Glutamatergic neuron (in vitro differentiated cells): Measurements from ENCODE around the gene TXNDC11. TPM values are rescaled to one million over a fixed set of nuclear protein-coding genes. Genes with fewer than 3 reads are reported as not detected.

Experiments used
- DNase-seq: peaks from one replicate; pipeline ENCODE4 v3.0.0; 2022
- H3K27ac Mint-ChIP-seq: one replicate; pipeline ENCODE4 v1.8.0; 2020; ENCODE audit warnings: mild to moderate bottlenecking, mixed read lengths, inconsistent platforms; ENCODE audit not compliant: unreplicated experiment
- H3K27me3 Mint-ChIP-seq: one replicate; pipeline ENCODE4 v1.8.0; 2020; ENCODE audit warnings: mild to moderate bottlenecking, moderate library complexity, mixed read lengths, inconsistent platforms; ENCODE audit not compliant: unreplicated experiment
- H3K36me3 Mint-ChIP-seq: one replicate; pipeline ENCODE4 v1.8.0; 2020; ENCODE audit warnings: mild to moderate bottlenecking, mixed read lengths, inconsistent platforms; ENCODE audit not compliant: unreplicated experiment
- H3K4me1 Mint-ChIP-seq: one replicate; pipeline ENCODE4 v1.8.0; 2020; ENCODE audit warnings: mild to moderate bottlenecking, low read depth, mixed read lengths, inconsistent platforms; ENCODE audit not compliant: unreplicated experiment
- H3K4me3 Mint-ChIP-seq: one replicate; pipeline ENCODE4 v1.8.0; 2020; ENCODE audit warnings: mild to moderate bottlenecking, mixed read lengths, inconsistent platforms; ENCODE audit not compliant: unreplicated experiment
- H3K9me3 Mint-ChIP-seq: one replicate; pipeline ENCODE4 v1.8.0; 2020; ENCODE audit warnings: mild to moderate bottlenecking, moderate library complexity, mixed read lengths, inconsistent platforms; ENCODE audit not compliant: unreplicated experiment
- CTCF ChIP-seq: fragments of 200-600 bp; sonication (generic); IDR thresholded peaks from one replicate; pipeline ENCODE4 v1.5.0; 2021; ENCODE audit not compliant: partially characterized antibody, unreplicated experiment
- total RNA-seq: library from RNA; stranded (reverse); fragmentation: NEBNext Ultra II Directional; extraction: Animal tissue kit (Norgen Biotek cat#: 25700); gene quantifications from one replicate; pipeline ENCODE4 v1.2.1, GENCODE V29; 2021; ENCODE audit not compliant: unreplicated experiment

TXNDC11 gene
- total RNA-seq, 1 donor from 2014 or later = 18.4 TPM

- peaks cover 4% of the 10 kb centered on the region for H3K4me1 Mint-ChIP-seq
- H3K27ac Mint-ChIP-seq = no peak overlapping the region
Observed at GRCh38 chr16:11711662-11712061, 31.0 kb downstream of the TXNDC11 start.

GRCh38 chr16:11708421-11708820, 34.2 kb downstream of the TXNDC11 start:
- DNase-seq = no peak
- H3K27ac Mint-ChIP-seq = no peak overlapping the region
- H3K4me3 Mint-ChIP-seq = no peak overlapping the region
- peaks cover 6% of the 10 kb centered on the region for H3K4me1 Mint-ChIP-seq
- H3K27me3 Mint-ChIP-seq = no peaks in the 10 kb centered on the region
- H3K9me3 Mint-ChIP-seq = peaks cover 3% of the 10 kb centered on the region
- TF ChIP-seq CTCF = no peak
- H3K36me3 Mint-ChIP-seq = no peaks in the 10 kb centered on the region

More at GRCh38 chr16:11711662-11712061, 31.0 kb downstream of the TXNDC11 start:
- Mint-ChIP-seq H3K4me3 (no peak overlapping the region), H3K27me3 (peaks cover 2% of the 10 kb centered on the region), H3K36me3 (no peaks in the 10 kb centered on the region), H3K9me3 (peaks cover 3% of the 10 kb centered on the region)
- no peak for DNase-seq
- no peak for TF ChIP-seq CTCF

- Mint-ChIP-seq H3K4me1 (peaks cover 6% of the 10 kb centered on the region), H3K9me3 (peaks cover 3% of the 10 kb centered on the region), H3K27ac (no peak overlapping the region), H3K36me3 (no peaks in the 10 kb centered on the region), H3K27me3 (no peaks in the 10 kb centered on the region), H3K4me3 (no peak overlapping the region)
- TF ChIP-seq CTCF = no peak
- DNase-seq = no peak
Observed at GRCh38 chr16:11707679-11708197, 34.9 kb downstream of the TXNDC11 start.

- H3K27ac Mint-ChIP-seq = no peak overlapping the region
- peaks cover 6% of the 10 kb centered on the region for H3K4me1 Mint-ChIP-seq
- no peak for TF ChIP-seq CTCF
- no peaks in the 10 kb centered on the region for H3K36me3 Mint-ChIP-seq
- no peak overlapping the region for H3K4me3 Mint-ChIP-seq
- H3K27me3 Mint-ChIP-seq = no peaks in the 10 kb centered on the region
- no peak for DNase-seq
- no peaks in the 10 kb centered on the region for H3K9me3 Mint-ChIP-seq
Observed at GRCh38 chr16:11706180-11706742, 36.4 kb downstream of the TXNDC11 start.

GRCh38 chr16:11705311-11706025, 37.2 kb downstream of the TXNDC11 start:
- no peak for TF ChIP-seq CTCF
- Mint-ChIP-seq H3K9me3 (no peaks in the 10 kb centered on the region), H3K4me1 (peaks cover 6% of the 10 kb centered on the region), H3K4me3 (no peak overlapping the region), H3K36me3 (no peaks in the 10 kb centered on the region), H3K27me3 (no peaks in the 10 kb centered on the region), H3K27ac (no peak overlapping the region)
- DNase-seq = no peak
